Measurements from ENCODE around the gene LRRC26. TPM values are rescaled to one million over a fixed set of nuclear protein-coding genes. Genes with fewer than 3 reads are reported as not detected.

LRRC26 gene
- total and polyA plus RNA-seq, 2 of the 13 experiments (the other 11 are each of a cell fraction or from before 2014, with no cell fraction given) = not detected

DNA sequence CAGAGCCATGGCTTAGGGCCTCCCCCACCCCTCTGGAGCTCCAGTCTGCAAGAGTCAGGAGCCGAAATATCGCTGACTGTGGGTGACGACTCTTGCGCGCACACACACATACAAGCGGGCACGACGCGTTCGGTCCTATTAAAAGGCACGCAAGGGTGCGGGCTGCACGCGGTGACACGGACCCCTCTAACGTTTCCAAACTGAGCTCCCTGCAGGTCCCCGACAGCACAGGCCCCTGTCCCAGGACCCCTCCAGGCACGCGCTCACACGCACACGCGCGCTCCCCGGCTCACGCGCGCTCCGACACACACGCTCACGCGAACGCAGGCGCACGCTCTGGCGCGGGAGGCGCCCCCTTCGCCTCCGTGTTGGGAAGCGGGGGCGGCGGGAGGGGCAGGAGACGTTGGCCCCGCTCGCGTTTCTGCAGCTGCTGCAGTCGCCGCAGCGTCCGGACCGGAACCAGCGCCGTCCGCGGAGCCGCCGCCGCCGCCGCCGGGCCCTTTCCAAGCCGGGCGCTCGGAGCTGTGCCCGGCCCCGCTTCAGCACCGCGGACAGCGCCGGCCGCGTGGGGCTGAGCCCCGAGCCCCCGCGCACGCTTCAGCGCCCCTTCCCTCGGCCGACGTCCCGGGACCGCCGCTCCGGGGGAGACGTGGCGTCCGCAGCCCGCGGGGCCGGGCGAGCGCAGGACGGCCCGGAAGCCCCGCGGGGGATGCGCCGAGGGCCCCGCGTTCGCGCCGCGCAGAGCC, 31.0 kb downstream of the LRRC26 start, which contains the start of gene GRIN1 (continued):
- TF ChIP-seq RXRA (CRISPR knock-in tag; IDR thresholded peaks at IDR 0.05) (no peak), ZNF557 (CRISPR knock-in tag; IDR thresholded peaks at IDR 0.05) (no peak), SRSF1 (optimal IDR thresholded peaks at IDR 0.05; ENCODE audit: low read depth, low read length) (no peak), SKIL (CRISPR knock-in tag; IDR thresholded peaks at IDR 0.05; ENCODE audit: borderline replicate concordance) (no peak), ZBTB1 (CRISPR knock-in tag; IDR thresholded peaks at IDR 0.05; ENCODE audit: borderline replicate concordance) (no peak), MED13 (CRISPR knock-in tag; IDR thresholded peaks at IDR 0.05) (0 out of 2 replicates have a peak, but pooled peaks have one; percentile 54), GMEB1 (CRISPR knock-in tag; IDR thresholded peaks at IDR 0.05; ENCODE audit: borderline replicate concordance) (no peak), RARG (CRISPR knock-in tag; IDR thresholded peaks at IDR 0.05; ENCODE audit: low read depth) (no peak), TBL1XR1 (IDR thresholded peaks at IDR 0.05; ENCODE audit: borderline replicate concordance, low read length, partially characterized antibody) (no peak), ZSCAN20 (CRISPR knock-in tag; IDR thresholded peaks at IDR 0.05; ENCODE audit: borderline replicate concordance) (peak; percentile 86; the same call in 1 of the 2 replicates), ZNF446 (CRISPR knock-in tag; IDR thresholded peaks at IDR 0.05) (peak; percentile 93; the same call in 1 of the 2 replicates), HOXA3 (CRISPR knock-in tag; IDR thresholded peaks at IDR 0.05) (peak; percentile 47; the same call in 1 of the 2 replicates), PRDM15 (CRISPR knock-in tag; IDR thresholded peaks at IDR 0.05) (0 out of 2 replicates have a peak, but pooled peaks have one; percentile 25), ZSCAN21 (CRISPR knock-in tag; IDR thresholded peaks at IDR 0.05; ENCODE audit: borderline replicate concordance) (peak; percentile 49; the same call in 1 of the 2 replicates), ZNF451 (CRISPR knock-in tag; IDR thresholded peaks at IDR 0.05) (0 out of 2 replicates have a peak, but pooled peaks have one; percentile 55), NFIB (CRISPR knock-in tag; IDR thresholded peaks at IDR 0.05; ENCODE audit: borderline replicate concordance) (no peak), HMG20A (CRISPR knock-in tag; IDR thresholded peaks at IDR 0.05; ENCODE audit: borderline replicate concordance) (no peak), ZNF768 (CRISPR knock-in tag; IDR thresholded peaks at IDR 0.05) (peak; percentile 36; the same call in 1 of the 2 replicates), NKX3-1 (CRISPR knock-in tag; IDR thresholded peaks at IDR 0.05) (peak; percentile 29; the same call in 1 of the 2 replicates), ARNT2 (CRISPR knock-in tag; IDR thresholded peaks at IDR 0.05; ENCODE audit: low read depth) (peak; percentile 84), ZNF263 (CRISPR knock-in tag; IDR thresholded peaks at IDR 0.05) (no peak), MAZ (IDR thresholded peaks at IDR 0.05; ENCODE audit: borderline replicate concordance, low read depth, low read length) (no peak), MAZ (CRISPR knock-in tag; IDR thresholded peaks at IDR 0.05; ENCODE audit: low read depth) (peak; percentile 41; the same call in 1 of the 2 replicates)

Data from HepG2 (cell line).